HG02763 (cell line): Measurements from ENCODE around the gene SLC51B.
"Not testable (repeated sequence)": the region's sequence is repeated elsewhere in the genome, so short reads cannot be mapped to it uniquely, and the experiment has no call there.

Source experiments
- ATAC-seq: cut with Tn5 transposase; IDR thresholded peaks from one replicate; pipeline ENCODE4 v1.9.1; 2021; ENCODE audit warnings: mild to moderate bottlenecking, moderate library complexity; ENCODE audit not compliant: unreplicated experiment

The SLC51B gene

GRCh38 chr15:65082303-65082953 lies 37.2 kb downstream of the SLC51B start:
- ATAC-seq: no peak

GRCh38 chr15:65083262-65083701 lies 38.1 kb downstream of the SLC51B start:
- ATAC-seq: no peak

DNA sequence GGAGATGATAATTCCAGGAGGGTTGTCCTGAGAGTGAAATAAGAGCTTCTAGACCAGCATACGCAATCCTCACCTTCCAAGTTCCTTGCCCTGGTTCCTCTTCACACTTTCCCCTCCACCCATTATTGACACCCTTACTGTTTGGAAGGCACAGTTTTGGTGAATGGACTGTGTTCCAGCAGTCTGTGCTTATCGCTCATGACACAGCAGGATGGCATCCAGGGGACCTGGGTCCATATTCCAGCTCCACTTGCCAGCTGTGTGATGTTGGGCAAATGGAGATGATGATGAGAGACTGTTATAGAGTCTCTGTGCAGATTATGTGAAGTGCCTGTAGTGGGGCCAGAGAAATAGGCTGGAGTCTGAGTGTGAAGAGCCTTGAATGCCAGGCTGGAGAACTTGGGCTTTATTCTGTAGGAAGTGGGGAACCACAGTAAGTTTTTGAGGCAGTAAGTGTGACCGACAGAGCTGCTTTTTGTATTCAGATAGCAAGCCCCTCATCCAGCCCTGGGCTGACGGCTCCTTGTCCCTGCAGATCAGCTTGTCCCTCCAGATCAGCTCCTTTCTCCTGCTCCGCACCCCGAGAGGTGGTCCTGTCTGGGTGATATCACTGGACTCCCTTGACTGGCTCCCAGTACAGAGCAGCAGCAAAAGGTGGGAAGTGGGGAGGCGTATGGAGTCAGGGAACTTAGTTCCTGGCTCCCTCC lies 39.5 kb downstream of the SLC51B start:
- no peak for ATAC-seq

DNA sequence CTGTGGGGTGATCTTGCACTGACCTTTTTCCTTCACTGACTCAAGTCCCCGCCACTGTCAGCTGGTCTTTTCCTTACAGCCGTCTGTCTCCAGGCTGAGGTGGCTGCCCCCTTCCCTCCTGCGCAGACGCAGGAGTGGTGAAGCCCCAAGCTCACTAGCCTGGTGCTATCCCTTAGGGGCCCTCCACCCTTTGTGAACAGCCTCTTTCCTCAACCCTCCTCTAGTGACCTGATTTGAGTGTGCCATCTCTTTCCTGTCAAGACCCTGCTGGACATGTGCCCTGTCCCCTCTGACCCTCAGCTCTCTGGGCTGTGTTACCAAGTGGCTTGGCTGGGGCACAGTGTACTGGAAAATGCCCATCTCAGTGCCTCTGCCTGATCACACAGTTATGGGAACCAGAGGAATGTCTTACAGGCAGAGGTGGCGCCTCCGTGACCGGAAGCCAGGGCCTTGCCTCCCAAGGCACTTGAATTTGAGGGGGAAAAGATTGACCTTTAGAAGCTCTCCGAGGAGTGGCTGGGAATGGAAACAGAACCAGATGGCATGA lies 40.1 kb downstream of the SLC51B start:
- ATAC-seq: no peak

- no peak for ATAC-seq
Observed at GRCh38 chr15:65085990-65086679, 40.9 kb downstream of the SLC51B start.

GRCh38 chr15:65086680-65087111 lies 41.5 kb downstream of the SLC51B start:
- ATAC-seq: no peak

DNA sequence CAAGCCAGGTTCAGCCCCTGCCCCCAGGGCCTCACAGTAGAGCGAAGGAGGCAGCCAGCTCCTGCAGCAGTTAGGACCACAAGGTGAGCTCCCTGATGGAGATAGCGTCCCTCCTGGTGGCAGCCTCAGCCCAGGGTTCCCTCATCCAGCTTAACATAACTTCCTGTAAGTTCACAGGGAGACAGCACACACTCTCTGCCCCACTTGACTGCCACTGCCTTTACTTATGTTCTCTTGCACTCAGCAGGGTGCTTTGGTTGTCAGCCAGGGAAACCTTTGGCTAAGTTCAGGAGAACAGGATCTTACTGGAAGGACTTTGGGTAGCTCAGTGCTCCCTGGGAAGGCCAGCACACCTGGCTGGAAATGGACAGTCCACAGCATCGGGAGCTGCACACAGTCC lies 42.2 kb downstream of the SLC51B start:
- no peak for ATAC-seq

- ATAC-seq: no peak
Observed at GRCh38 chr15:65087873-65088642, 42.9 kb downstream of the SLC51B start.

- ATAC-seq: no peak
Observed at GRCh38 chr15:65088643-65089021, 43.4 kb downstream of the SLC51B start.

DNA sequence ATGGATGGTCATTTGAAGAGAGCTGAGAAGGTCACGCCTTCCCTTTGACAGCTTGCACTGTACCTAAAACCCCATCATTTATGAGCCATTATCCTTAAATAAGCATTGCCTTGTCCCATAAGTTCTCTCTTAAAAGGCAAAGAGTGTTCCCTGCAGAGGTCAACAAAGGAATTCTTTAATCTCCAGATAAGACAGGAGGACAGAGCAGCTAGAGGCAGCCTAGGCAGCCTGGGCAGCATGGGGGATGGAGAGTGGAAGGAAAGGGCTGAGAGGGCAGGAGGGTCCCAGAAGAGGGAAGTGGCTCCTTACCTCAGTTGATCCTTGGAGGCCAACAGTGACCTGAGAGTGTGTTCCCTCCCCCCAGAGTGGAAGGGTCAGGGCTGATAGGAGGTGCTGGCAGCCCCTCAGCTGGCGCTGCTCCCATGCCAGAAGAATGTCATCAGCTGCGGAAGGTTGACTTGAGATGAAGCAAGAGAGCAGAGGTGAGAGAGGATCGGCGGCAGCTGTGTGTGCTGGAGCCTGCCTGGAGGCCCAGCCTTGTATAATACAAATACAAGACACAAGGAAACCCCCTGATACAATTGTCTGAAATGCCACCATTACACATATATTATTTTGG lies 44.1 kb downstream of the SLC51B start:
- no peak for ATAC-seq

GRCh38 chr15:65091946-65092770 lies 47.0 kb downstream of the SLC51B start:
- no peak for ATAC-seq

DNA sequence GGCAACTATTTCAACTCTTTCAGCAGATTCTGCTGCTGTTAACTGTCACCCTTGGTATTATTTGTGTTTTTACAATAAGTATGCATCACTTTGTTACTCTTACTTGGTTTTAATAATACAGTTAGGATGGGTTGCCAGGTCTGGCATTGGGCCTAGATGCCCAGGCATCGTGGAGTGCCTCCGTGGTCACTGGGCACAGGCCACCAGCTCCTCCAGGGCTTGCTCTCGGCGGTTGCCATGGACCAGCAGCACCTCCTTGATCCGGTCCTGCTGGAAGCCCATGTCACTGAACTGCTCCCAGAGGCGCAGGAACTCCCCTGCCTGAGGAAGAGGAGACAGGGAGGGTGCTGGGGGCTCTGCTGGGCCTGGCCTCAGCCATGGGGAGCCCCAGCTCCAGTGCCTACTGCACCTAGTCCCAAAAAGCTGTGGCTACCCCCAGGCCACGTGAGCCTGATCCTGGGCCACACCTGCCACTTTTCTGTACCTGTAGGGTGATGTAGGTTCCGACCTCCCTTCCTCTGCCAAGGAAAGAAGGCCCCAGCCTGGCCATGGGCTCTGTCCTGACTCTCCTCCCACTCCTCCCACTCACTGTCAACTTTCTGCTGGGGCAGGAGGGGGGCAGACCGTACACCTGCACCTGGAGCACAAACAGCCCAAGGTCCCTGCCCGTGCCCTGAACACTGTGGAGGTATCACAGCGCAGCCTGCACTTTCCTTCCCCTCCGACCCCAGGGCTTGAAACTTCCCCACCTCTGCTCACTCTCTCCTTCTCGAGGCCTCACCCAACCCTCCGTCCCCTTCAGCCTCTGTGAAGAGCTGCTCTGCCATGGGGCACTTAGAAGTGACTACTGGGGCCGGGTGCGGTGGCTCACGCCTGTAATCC lies 48.0 kb downstream of the SLC51B start:
- no peak for ATAC-seq

GRCh38 chr15:65093793-65094170 lies 48.6 kb downstream of the SLC51B start:
- ATAC-seq: not testable (repeated sequence)

DNA sequence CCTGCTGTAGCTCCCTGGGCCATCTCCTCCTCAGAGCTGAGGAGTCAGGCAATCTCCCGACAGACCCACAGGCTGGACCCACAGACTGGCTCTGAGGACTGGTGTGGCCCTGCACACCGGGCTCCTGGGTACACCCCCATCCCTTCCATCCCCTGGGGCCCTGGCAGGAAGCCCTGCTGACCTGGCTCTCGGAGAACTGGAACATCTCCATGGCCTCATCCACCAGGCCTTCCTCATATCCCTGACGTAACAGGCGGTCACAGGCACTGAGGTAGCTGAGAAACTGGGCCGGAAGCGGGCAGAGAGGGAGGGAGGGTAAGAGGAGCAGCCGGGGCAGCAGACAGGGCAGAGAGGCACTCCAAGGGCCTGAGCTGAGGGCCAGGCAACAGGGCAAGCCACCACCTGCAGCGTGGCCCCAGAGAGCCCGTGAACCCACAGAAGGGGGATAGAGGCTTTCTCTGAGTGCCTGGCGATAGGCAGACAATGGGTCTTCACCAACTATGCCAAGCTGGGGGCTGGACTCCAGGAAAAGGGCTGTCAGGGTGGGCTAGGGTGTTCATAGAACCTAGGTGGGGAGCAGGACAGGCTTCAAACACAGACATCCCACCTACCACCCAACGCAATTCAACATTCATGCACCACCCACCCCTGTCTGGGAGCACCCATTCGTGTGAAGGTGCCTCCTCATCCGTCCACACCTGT lies 49.3 kb downstream of the SLC51B start:
- ATAC-seq: no peak

DNA sequence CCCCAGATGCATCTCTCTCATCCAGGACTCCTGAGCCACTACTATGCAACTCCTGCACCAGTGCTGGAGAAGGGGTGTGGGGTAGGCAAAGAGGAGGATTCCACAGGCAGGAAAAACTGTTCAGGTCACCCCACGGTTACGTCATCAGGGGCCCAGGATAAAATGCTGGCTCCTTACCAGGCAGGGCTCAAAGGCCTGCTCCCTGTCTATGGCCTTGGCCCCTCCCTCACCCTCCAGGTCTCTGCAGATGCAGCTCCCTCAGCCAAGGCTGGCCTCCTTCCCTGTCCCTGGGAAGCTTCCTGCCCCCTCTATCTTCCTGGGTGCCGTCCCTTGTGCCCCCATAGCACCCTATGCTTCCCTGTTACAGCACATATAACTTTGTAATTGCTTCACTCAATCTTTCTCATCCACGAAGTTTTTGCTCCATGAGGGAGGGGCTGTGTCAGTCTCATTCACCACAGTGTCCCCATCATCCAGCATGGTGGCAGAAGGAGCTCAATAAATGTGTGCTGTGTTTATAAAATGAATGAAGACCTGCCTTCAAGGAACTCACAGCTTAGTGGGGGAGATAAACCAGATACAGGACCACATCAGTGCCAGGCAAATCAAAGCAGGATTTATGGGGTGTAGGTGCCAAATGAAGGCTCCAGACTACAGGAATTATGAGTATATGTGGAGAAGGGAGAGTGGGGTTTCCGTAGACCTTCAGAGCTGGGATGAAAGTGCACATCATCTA lies 50.0 kb downstream of the SLC51B start:
- no peak for ATAC-seq

DNA sequence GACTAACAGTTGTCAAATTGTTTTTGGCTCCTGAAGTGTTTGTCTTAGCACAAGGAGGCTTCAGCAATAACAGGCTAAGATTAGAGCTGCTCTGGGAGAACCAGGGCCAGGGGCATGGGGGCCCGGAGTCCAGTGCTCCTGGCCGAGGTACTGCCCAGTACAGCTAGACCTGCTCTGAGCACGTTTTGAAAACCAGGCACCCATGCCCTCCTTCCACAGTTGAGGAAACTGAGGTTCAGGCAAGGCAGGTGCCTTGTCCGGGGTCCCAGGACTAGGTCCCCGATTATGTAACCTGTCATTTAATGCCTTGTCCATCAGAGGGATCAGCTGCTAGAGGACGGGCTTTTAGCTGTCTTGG lies 50.5 kb downstream of the SLC51B start:
- no peak for ATAC-seq
